ENCODE data around the gene LRRC4C.

Gene LRRC4C

GRCh38 chr11:41119484-41119883 is 340.0 kb downstream of the LRRC4C start:
- no peak for DNase-seq (ENCODE audit: low read depth, low spot score)

- DNase-seq (ENCODE audit: low read depth, low spot score): no peak
Measured at GRCh38 chr11:41118521-41118920, 340.9 kb downstream of the LRRC4C start.

- no peak for DNase-seq (ENCODE audit: low read depth, low spot score)
Measured at GRCh38 chr11:41116970-41117369, 342.5 kb downstream of the LRRC4C start.

DNA sequence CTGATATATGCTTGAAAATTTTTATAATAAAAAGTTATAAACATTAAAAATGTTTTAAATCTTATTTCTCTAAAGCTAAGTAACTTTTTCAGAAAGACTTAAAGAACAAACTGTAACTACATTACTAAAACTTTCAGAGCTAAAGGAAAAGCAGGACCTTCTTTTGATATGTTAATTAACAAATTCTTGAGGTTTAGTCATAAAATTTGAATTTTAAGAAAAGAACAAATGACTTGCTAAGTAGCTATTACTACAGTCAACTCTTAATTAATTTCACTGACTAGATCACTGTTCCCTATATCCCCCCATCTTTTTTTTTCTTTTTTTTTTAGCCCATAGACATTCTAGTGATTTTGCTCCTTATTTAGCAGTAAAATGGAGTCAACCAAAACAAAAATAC is 344.4 kb downstream of the LRRC4C start:
- no peak for DNase-seq (ENCODE audit: low read depth, low spot score)

DNA sequence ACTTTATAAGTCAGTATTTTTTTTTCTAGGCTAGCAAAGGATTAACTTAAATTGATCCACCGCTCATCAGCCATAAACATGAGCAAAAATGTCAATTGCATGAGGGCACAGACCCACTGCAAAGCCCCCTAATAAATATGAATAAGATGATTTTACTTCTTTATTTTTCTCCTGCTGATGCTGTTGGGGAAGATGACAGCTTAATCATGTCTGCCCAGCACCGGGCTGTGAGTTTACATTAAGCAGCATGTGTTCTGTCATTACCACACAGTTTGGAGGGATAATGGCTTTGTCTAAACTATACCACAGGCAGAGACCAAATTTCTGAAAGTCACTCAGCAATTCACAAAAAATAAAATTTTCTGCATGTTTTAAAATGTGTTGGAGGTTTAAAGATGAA is 346.3 kb downstream of the LRRC4C start:
- DNase-seq (ENCODE audit: low read depth, low spot score): no peak

DNA sequence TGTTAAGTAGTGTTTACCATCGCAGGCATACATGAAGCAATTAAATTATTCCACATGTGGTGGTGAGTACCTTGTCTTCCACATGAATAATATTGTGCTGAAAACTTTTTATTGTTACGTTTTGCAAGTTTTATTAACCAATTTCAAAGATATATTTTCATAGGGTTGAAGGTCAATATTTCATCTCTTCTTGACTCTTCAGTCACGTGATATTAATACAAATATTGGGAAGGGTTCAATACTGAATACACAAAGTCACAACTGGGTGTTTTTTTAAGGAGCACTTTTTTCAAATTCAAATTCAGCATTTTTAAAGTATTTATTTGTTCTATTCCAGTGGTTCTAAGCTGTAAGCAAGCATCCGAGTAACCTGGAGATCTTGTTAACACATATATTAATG is 348.9 kb downstream of the LRRC4C start:
- DNase-seq (ENCODE audit: low read depth, low spot score): no peak

- no peak for DNase-seq (ENCODE audit: low read depth, low spot score)
Measured at GRCh38 chr11:41102471-41102870, 357.0 kb downstream of the LRRC4C start.

DNA sequence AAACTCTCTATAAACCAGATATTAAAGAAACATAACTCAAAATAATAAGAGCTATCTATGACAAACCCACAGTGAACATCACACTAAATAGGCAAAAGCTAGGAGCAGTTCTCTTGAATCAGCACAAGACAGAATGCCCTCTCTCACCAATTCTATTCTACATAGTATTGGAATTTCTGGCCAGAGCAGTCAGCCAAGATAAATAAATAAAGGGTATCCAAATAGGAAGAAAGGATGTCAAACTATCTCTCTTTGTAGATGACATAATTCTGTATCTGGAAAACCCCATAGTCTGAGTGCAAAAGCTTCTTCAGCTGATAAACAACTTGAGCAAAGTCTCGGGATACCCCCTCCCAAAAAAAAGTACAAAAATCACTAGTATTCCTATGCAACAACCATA is 359.8 kb downstream of the LRRC4C start:
- DNase-seq (ENCODE audit: low read depth, low spot score): no peak

GRCh38 chr11:41085123-41085522 is 374.3 kb downstream of the LRRC4C start:
- no peak for DNase-seq (ENCODE audit: low read depth, low spot score)

- no peak for DNase-seq (ENCODE audit: low read depth, low spot score)
Measured at GRCh38 chr11:41081756-41082285, 377.6 kb downstream of the LRRC4C start.

DNA sequence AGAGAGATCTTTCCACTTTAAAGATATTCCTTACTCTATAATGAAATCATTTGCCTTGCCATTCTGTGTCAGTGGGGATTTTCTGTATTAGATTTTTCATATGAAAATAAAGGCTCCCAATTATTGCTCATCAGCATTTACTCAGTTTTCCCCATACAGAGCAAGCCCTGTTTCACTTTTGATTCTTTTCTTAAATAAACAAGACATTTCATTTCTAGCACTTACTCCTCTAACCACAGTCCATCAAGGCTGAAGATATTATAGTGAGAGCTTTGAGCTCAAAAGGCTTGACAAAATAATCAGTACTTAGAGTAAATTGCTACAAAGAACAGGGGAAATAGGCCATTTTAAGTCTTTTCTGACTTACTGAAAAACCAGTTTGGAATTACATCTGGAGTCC is 385.1 kb downstream of the LRRC4C start:
- DNase-seq (ENCODE audit: low read depth, low spot score): no peak

GRCh38 chr11:41065432-41065831 is 394.0 kb downstream of the LRRC4C start:
- no peak for DNase-seq (ENCODE audit: low read depth, low spot score)

DNA sequence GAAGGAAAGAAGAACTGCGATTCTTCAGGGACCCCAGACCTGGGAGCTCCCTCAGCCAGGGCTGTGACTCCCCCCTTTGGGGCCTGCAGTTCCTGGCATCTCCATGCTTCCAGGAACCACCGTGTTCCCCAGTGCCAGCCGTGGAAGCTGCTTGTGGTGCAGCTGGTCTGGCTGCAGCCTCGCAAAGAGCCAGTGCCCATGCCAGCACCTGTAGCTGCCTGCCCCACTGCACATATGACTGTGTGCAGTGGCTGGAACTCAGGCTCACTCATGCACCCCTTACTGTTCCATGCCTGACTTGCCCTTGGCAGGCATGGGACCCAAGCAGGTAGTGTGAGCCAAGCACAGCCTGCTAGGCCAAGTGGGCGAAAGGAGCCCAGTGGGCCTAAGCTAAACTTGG is 401.3 kb downstream of the LRRC4C start:
- no peak for DNase-seq (ENCODE audit: low read depth, low spot score)

GRCh38 chr11:41056892-41057569 is 402.4 kb downstream of the LRRC4C start:
- DNase-seq (ENCODE audit: low read depth, low spot score): no peak

DNA sequence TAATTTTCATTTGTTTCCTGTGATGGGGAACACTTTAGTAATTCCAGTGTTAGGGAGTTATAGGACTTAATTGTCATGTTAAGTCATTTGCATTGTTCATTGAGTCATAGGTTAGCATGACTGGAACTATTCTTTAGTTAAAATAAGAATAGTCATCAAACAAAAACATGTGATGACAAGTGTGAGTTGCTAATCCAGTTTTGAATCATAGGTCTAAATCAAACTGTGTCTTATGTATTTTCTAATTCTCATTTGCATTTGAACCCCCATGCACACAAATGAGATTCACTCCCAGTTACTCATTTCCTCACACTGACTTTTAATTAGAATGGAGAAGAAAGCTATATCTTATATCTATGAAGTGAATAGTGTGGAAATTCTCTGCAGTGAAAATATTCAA is 405.6 kb downstream of the LRRC4C start:
- no peak for DNase-seq (ENCODE audit: low read depth, low spot score)

GRCh38 chr11:41051919-41052635 is 407.4 kb downstream of the LRRC4C start:
- DNase-seq (ENCODE audit: low read depth, low spot score): no peak

GRCh38 chr11:41050791-41051190 is 408.7 kb downstream of the LRRC4C start:
- no peak for DNase-seq (ENCODE audit: low read depth, low spot score)

DNA sequence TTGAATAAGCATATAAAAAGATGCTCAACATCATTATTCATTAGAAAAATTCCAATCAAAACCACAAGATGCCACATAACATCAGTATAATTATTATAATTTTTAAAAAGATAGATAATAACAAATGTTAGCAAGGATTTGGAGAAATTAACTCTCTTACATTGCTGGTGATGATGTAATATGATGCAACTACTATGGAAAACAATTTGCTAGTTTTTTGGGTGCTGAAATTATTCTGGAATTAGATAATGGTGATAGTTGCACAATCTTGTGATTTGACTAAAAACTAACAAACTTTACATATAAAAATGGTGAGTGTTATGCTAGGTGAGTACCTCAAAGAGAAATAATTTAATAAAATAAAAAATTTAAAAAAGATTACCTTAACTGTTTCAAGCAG is 412.2 kb downstream of the LRRC4C start:
- DNase-seq (ENCODE audit: low read depth, low spot score): no peak

- DNase-seq (ENCODE audit: low read depth, low spot score): no peak
Measured at GRCh38 chr11:41045266-41045665, 414.2 kb downstream of the LRRC4C start.

- DNase-seq (ENCODE audit: low read depth, low spot score): no peak
Measured at GRCh38 chr11:41044747-41045146, 414.7 kb downstream of the LRRC4C start.

GRCh38 chr11:41042688-41043087 is 416.8 kb downstream of the LRRC4C start:
- DNase-seq (ENCODE audit: low read depth, low spot score): no peak

DNA sequence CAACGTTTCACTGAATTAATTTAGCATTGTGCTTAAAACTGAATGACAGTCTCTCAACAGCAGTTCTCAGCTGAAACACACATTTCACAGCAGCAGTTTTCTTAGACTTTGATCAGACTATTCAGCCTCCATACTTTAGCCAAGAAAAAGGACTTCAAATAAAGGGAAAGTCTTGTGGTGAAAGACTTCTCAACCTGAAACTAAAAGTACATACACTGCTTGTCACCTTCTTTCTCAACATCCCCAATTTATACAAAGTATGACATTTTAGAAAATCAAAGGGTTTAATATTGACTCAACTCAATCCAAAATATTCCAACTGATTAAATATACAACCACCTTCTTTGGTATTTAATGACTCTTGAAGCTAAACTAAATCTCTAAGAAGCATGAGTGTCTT is 419.0 kb downstream of the LRRC4C start:
- no peak for DNase-seq (ENCODE audit: low read depth, low spot score)

DNA sequence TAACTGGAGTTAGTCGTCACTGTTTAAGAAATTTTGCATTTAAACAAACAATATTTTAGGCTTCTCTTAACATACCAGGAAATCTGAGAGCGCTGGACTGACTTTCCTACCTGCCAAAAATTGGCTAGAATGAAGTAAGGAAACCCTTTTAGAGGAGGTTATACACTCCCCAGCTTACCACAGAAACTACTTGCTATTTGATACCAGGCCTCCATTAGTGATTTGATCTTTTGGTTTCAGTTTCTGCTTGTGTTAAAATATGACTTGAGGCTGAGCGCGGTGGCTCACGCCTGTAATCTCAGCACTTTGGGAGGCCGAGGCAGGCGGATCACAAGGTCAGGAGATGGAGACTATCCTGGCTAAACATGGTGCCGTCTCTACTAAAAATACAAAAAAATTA is 419.9 kb downstream of the LRRC4C start:
- no peak for DNase-seq (ENCODE audit: low read depth, low spot score)
